ENCODE measurements around the gene OPTN.
"Not testable (repeated sequence)": the region's sequence is repeated elsewhere in the genome, so short reads cannot be mapped to it uniquely, and the experiment has no call there.

Gene OPTN

DNA sequence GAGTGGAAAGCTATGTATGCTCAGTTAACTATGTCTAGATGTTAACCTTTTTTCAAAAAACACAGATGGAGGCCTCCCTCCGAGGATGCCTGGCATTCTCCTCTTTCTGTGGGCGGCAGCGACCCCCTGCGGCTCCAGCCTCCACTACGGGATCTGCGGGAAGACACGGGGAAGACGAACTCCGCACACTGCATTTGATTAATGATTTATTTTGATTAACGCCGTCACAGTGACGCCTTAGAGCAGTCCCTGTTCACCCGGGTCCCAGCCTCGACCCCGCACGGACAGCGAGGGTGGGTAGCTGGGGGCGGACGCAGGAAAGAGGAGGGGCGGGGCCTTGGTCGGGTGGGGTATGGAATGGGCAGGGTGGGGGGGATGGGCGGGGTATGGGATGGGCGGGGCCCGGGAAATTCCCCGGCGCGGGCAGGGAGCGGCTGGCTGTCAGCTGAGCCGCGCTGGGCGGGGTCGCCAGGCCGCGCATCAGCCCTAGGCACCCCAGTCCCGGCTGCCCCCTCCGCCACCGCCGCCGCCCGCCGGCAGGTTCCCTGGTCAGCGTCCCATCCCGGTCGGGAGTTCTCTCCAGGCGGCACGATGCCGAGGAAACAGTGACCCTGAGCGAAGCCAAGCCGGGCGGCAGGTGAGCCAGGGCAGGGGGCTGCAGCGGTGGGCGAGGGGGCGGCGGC is at the start of gene OPTN:
Gene OPTN, plus strand, starts transcription at position 498 of the 683 bp plus-strand sequence. CDS start 8,960 bp downstream, outside the sequence.
- DNase-seq, result peak; percentile 82

DNA sequence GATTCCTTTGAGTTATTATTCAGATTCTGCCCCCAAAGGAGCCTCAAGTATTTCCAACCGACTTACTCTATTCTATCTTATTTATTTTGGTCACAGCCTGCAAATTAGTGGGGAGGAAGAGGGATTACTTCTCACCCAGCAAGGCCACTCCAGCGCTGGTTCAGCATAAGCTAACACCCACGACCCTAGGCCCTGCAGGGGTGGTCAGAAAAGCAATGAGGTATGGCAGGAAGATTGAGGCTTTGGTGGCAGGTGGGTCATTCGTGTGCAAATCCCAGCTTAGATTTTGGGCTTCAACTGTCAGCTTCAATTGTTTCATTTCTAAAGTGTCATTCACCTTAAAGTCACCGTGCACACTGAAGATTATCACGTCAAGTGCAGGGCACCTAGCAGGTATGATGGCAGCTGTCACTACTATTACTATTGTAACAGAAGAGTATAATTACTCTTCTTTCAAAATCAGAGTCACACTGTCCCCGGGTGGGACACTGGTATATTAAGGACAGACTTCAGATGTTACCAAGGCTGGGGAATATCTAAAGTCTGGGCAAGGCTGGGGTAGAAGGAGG is 48.8 kb upstream of the OPTN start:
- DNase-seq, result no peak

DNA sequence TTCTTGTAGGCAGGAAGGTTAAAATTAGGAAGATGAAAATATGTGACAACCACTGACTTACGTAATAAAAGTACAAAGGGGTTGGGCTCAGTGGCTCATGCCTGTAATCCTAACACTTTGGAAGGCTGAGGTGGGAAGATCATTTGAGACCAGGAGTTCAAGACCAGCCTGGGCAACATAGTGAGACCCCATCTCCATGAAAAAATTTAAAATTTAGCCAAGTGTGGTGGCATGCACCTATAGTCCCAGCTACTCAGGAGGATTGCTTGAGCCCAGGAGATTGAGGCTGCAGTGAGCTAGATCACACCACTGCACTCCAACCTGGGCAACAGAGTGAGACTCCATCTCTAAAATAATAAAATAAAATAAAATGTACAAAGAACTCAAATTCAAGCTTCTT is 46.8 kb upstream of the OPTN start:
- DNase-seq, result not testable (repeated sequence)

DNA sequence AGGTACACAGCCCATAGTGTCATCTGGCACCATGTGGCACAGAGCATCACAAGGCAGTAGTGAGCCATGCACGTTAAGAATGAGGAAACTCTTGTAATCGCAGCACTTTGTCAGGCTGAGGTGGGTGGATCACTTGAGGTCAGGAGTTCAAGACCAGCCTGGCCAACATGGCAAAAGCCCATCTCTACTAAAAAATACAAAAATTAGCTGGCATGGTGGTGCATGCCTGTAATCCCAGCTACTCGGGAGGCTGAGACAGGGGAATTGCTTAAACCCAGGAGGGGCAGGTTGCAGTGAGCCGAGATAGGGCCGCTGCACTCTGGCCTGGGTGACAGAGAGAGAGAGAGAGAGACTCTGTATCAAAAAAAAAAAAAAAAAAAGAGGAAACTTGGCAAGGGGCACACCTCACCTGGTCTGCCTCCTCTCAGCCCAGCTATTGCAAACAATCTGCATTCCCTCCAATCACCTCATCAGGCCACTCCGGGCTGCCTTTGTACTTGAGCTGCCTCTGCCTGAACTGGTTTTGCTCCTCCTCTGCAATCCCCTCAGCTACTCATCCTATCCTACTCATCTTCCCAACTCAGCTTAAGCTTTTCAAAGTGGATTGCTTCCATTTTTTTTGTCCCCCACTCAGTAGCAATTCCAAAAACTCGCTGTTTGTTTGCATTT is 46.0 kb upstream of the OPTN start:
- no peak for DNase-seq

DNA sequence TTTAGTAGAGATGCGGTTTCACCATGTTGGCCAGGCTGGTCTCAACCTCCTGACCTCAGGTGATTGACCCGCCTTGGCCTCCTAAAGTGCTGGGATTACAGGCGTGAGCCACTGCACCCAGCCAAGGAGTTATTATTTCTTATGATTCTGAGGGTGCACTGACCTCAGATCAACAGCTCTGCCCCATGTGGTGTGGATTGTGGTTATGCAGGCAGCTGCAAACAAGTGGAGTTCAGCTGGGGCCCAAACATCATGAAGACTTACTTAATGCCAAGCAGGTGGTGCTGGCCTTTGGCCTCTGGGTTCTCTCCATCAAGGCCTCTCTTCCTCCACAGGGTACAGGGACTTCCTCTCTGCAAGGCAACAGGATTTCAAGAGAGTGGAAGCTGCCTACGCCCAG is 45.1 kb upstream of the OPTN start:
- no peak for DNase-seq

DNA sequence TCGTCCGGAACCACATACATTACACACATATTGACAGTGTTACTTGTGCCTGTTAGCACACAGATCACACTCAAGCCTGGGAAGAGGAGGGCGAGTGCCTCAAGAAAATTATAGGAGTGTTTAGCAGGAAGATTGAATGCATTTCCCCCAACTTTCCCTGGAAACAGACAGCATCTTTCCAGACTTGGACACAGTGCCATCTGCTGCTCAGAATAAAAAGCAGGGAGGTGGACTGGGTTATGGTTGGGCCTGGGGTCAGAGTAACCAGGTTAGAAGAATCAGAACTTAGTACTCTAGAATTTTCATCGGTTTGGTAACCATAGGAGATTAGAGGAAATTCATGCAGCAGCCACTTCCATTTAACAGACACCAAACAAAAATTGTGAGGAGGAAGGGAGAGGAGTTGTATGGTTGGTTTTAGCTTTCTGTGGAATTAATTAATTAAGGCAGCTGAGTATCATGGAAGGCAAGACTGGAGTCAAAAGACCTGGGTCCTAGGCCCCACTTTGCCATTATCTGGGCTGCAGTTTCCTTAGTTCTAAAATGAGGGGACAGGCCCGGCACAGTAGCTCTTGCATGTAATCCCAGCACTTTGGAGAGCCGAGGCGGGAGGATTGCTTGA is 43.4 kb upstream of the OPTN start:
- peak; percentile 17 for DNase-seq

DNA sequence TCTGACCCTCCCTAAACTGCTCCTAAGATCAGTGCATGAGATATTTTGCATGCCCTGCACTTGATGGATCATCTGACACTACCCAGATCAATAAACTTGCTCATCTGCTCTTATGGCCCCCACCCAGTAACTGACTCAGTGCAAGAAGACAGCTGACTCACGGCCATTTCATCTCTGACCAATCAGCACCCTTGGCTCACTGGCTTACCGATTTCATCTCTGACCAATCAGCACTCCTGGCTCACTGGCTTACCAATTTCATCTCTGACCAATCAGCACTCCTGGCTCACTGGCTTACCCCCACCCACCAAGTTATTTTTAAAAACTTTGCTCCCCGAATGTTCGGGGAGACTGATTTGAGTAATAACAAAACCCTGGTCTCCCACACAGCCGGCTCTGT is 37.2 kb upstream of the OPTN start:
- DNase-seq, result no peak

DNA sequence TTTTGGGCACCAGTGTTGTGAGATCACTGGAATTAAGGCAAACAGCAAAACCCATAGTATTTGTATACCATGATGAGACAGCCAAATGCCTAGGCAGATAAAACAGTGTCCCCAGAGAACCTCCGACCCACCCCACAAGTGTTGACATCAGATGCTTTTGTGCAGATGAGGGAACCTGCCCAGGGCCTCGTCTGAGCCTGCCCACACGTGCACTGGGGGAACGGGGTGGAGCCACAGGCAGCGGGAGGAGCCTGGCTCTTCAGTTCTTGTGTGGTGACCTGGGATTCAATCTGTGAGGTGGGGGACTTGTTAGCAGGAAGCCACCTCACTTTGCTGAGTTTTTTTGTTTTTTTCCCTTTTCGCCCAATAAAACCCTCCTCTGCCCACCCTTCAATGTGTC is 33.4 kb upstream of the OPTN start:
- no peak for DNase-seq

DNA sequence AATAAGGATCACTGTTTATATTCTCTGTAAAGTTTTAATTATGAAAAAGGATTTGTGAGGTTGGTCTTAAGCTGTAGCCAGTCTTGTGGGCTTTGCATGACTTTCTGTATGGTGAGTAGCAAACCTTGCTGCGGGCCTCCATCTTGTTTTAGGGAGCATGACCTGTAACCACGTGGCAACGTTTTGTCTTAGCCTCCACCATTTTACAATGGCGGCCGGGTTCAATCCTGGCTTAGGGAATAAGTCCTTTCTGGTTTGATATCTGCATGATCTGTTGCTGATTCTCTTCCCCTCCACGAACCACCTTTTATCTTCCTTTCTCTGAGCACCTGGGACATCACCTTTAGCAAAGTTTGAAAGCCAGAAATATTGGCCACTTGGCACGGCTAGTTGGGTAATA is 32.5 kb upstream of the OPTN start:
- DNase-seq, result no peak

DNA sequence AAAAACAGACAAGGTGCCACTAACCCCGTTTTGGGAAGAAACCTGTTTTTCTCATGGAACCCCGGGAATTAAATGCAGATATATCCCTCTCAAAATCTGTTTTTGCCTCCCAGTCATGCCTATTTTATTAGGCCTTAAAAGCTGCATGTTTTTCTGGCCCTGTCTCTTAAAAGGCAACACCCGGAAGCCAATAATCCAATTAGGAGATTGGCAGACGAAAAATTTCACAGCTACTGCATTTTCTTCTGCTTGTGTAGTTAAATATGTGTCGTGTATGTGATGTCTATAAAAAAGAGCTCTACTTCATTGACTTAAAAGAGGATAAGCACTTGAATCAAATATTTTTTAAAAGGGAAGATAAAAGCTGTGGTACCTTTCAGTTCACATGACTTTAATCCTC is 31.9 kb upstream of the OPTN start:
- no peak for DNase-seq

DNA sequence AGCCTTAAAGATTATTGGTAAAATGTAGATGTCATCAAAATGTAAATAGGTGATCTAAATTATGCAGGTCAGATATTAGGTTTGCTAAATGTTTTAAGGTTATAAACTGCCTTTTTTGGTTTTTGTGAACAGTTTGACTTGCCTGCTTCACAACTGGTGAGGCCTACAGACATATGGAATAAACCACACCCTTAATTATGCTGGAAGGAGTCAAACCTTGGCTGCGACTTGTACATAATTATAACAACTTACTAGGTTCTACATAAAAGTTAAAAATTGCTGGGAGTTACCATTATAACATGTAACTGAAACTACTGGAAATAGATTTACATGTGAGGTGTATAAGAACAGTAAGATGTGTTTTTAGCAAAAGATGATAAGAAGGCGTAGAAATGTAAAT is 31.5 kb upstream of the OPTN start:
- no peak for DNase-seq

DNA sequence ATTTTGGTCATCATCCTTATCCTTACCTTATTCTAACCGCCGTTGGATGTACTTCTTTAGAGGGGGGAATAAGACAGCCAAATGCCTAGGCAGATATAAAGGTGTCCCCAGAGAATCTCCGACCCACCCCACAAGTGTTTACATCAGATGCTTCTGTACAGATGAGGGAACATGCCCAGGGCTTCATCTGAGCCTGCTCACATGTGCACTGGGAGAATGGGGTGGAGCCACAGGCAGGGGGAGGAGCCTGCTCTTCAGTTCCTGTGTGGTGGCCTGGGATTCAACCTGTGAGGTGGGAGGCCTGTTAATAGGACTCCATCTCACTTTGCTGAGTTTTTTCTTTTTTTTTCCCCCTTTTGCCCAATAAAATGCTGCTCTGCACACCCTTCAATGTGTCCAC is 27.6 kb upstream of the OPTN start:
- DNase-seq, result no peak

DNA sequence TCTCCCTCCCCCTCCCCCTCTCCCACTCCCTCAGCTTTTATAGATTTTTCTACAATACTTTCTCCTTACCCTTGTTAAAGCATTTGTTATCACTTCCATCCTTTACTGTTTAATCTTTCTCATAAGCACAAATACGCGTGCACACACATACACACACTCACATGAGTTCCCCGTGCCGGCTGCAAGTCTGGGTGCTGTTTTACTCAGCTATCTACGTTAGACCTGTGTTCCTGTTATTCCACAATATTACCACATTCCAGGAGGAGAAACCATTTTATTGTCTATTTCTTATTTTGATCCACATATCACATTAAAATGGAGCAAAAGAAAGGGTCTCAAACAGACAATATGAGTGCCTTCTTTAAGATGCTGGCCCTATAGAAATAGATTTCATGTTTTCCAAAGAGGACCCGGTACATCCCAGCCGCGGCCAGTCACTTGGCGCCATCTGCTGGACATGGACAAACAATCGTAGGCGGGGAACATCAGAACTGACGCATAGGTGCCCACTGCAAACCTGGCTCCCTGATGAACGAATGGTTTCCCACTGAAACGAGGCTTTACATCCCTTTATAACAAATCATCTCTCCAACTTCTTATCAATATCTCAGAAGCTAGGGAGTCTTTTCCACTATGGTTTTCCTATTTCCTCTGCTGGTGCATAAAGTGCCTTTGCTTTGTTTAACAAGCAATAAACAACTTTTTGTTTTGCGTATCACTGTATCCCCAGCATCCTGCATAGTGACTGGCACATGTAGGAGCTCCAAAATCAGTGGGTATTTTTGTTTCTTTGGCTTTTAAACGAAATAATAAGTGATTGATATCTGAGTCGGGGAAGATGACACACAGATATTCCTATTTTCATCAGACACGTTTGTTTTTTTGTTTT is 25.2 kb upstream of the OPTN start:
- peak; percentile 56 for DNase-seq

DNA sequence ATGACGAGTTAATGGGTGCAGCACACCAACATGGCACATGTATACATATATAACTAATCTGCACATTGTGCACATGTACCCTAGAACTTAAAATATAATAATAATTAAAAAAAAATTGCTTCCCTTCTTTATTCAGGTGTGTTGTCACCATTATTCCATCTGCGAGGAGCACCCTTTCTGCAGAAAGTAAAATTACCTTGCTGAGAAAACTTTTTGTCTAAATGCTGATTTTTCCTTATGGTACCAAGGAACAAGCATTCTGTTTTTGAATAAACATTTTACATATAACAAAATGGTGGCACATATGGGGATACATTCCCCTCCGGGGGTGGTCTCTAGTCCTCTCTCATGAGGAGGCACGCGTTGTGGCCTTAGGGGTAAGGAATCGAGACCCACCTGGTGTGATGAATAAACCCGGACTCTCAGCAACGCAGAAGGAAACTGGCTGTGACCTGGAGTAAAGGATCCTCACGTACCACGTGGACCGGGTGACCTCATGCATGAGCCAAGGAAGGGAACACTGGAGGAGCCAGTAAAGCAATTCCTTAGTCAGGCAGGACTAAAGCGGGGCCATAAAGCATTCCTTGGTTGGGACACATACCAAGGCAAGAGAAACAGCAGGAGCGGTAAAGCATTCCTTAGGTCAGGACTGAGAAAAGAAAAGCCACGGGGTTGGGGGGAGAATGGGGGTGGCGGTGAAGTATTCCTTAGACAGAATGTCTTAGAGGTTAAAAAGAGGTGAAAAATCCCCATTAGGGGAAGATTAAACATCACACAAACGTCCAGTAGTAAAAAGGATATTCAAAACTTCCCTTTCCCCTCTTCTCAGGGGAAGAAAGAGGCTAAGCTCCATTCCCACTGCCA is 20.8 kb upstream of the OPTN start:
- DNase-seq, result peak; percentile 45

DNA sequence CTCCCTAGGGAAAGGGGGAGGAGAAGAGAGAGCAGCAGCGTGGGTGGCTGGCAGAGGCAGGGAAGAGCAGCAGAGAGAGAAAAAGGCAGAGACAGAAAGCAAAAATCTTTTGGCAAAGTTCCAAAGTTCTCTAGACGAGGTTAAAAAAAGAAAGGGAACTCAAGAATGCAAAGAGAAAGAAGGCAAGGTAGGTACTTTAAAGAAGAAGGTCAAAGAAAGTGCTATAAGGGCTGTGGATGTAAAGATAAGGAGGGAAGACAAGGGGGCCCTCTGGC is 20.2 kb upstream of the OPTN start:
- DNase-seq, result no peak

DNA sequence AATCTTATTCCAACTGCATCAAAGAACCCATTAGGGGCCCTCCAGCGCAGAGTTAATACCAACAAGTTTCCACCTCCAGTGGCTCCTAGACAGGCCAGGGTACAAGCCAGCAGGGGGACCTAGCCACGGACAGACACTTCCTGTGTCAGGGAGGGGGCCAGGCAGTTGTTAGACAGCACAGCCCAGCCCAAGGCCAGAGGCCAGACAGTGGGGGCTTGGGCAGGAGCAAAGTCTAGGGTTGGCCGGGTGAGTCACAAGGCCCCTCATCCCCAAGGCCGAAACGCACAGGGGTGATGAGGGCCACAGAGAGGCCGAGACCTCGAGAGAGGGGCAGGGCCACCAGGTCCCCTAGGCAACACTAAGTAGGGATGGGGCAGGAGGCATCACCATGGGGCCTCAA is 19.3 kb upstream of the OPTN start:
- DNase-seq, result no peak

DNA sequence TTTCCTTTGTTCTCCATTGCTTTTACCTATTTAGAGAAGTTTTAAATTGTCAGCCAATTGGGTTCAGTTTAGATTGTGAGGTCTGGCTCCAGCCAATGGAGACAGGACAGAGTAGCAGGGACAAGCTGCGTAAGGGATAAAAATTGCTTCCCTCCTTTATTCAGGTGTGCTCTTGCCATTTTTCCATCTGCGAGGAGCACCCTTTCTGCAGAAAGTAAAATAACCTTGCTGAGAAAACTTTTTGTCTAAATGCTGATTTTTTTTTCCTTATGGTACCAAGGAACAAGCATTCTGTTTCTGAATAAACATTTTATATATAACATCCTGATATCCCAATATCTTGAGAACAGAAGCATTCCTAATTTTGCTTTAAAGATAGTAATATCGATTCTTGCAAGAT is 16.3 kb upstream of the OPTN start:
- not testable (repeated sequence) for DNase-seq

DNA sequence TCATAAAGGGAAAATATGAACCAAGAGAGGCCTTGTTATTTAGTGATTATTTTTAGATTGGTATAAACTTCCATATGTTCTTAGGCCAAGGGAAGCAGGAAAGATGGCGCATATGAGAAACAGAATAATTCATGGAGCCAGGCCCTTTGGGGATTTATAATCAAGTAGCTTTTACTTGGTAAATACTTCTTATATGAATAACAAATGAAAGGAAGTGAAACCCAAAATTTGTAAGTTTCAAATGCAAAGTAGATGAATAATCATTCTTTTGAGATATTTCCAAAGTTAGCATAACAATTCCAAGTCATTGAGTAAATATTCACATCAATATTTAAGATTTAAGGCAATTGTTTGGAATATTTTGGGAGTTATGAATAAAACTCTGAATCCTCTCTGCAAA is 13.9 kb upstream of the OPTN start:
- peak; percentile 74 for DNase-seq

DNA sequence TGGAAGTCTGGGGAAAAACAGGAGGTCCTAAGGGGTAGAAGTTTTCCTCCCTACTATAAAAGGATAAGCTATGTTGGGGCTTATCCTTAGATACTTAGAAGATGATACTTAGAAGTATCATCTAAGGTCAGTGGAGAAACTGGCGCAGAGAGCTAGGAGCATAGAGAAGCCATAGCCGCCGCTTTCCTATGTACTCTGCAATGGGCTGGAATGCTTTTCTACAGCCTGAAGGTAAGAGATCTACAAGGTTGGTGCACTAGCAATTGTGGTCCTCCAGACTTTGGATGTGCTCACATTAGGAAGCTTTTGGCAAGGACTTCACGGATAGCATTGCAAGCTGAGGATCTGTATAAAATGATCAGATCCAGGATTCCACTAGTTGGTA is 12.4 kb upstream of the OPTN start:
- no peak for DNase-seq

DNA sequence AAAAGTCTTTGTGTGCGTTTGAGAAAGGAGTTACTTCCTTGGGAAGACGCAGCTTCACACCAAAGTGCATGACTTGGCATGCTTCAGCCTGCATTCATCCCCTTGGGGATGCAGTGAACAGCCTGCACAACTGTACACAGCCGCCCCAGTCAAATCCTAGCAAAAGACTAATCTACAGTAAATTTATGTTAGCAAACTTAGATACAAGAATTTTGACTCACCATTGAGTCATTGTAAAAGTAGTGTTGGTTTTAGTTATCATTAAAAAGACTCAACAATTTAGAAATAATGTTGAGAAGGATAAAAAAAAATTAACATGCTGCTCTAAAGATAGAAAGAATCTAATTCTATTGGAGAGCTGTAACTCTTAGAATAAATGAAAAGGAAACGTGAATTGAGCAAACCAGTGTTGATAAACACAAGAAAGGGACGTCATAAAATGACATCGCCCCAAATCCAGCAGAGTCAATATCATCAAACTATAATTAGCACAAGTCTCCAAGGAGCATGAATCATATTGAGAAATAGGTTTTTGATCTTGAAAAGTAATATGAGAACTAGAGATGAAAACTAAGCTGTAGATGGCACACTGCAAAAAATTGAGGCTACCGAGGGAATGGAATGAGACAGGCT is 11.9 kb upstream of the OPTN start:
- peak; percentile 90 for DNase-seq

DNA sequence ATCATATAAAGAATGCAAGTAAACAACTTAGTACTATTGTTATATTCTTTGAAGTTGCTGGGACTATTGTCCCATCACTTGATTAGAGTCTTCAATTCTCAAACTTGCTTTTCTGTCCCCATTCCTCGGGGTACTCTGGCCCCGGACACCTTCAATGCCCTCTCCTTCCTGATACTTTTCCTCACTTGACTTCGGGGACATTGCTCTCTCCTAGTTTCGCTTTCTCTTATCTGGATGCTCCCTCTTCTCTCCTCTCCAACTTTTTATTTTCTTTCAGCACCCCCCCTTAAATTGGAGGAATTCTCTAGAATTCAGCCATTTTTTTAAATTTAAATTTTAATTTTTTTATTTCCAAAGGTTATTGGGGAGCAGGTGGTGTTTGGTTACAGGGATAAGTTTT is 10.6 kb upstream of the OPTN start:
- no peak for DNase-seq

DNA sequence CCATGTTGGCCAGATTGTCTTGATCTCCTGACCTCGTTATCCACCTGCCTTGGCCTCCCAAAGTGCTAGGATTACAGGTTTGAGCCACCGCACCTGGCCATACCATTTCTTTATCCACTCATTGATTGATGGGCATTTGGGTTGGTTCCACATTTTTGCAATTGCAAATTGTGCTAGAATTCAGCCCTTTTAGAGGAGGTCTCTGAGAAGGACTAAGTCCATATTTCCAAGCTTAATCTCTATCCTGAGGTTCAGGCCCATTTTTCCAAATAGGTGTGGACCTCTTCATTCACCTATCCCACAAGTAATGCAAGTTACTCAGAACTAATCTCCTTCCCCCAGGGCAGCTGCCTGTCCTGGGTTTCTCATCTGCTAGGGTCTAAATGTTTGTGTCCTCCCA is 9.7 kb upstream of the OPTN start:
- DNase-seq, result no peak

Measured in fibroblast of skin of right biceps (primary cell).